Measurements from ENCODE around the gene ITGB5. TPM values are rescaled to one million over a fixed set of nuclear protein-coding genes. Genes with fewer than 3 reads are reported as not detected.

ITGB5 gene
- total RNA-seq, 1 experiment from 2014 or later = 67.2 TPM

DNA sequence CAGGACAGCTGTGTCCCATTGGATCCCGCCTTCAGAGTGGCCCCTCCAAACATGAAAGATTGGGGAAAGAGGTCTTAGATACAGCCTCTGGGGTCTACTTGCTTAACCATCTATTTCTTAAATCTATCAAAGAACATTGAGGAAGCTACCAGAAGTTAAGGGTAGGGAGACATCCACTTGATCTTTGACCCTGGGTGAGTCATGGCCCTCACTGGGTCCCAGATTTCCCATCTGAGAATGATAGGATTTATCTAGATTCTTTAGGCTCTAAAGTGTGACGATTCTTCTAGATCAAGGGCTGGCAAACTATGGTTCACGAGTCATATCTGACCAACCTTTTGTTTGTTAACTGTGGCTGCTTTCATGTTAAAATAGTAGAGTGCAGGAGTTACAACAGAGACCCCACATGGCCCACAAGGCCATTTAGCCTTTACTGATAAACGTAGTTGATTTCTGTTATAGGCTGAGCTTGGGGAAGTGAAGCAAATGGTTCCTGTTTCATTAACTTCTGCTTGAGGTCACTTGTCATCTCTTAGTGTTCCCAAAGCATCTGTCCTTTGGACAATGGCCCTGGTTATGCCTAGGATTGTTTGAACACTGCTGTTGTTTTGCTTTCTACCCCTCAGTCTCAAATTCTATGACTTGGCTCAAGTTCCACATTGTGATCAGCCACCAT is 39.4 kb upstream of the ITGB5 start:
- Histone ChIP-seq H3K27ac (ENCODE audit: low read length) (no peak overlapping the region), H3K27me3 (ENCODE audit: low read length) (no peaks in the 10 kb centered on the region), H3F3A (ENCODE audit: low read length, unreplicated experiment) (no peaks in the 10 kb centered on the region), H2AFZ (ENCODE audit: low read length) (no peak overlapping the region), H3K4me1 (ENCODE audit: insufficient read depth, low read length) (no peaks in the 10 kb centered on the region; the same call in 1 of the 2 replicates), H3K4me3 (ENCODE audit: low read length) (no peak overlapping the region), H4K20me1 (ENCODE audit: low read length) (no peaks in the 10 kb centered on the region), H3K9ac (ENCODE audit: low read length) (no peak overlapping the region), H3K36me3 (ENCODE audit: low read depth, low read length) (no peaks in the 10 kb centered on the region), H3K4me2 (ENCODE audit: low read length) (no peak overlapping the region), H3K79me2 (ENCODE audit: low read length) (no peaks in the 10 kb centered on the region), H3K9me2 (replicated peaks; ENCODE audit: low read length) (no peaks in the 10 kb centered on the region), H3K9me3 (ENCODE audit: low read length) (no peaks in the 10 kb centered on the region)
- no TSS peak for BruUV-seq (replicated peaks)
- ChIA-PET POLR2A (ENCODE audit: unreplicated experiment) (no interaction called here), CTCF (no interaction called here)
- intact Hi-C loops (cut with micrococcal nuclease) = loop anchor here (5.0 to 10.0 kb wide), 2 partner anchors 276 to 508 kb away; no protein-coding TSS in a partner anchor
- ATAC-seq = no peak
- peak; percentile 5 for DNase-seq
- no peak for TF ChIP-seq EZH2phosphoT487 (IDR thresholded peaks at IDR 0.05; ENCODE audit: borderline replicate concordance, low read length)
- TF ChIP-seq EZH2 (IDR thresholded peaks at IDR 0.05; ENCODE audit: low read length, unreplicated experiment) = no peak
- TF ChIP-seq, protein P1, sequence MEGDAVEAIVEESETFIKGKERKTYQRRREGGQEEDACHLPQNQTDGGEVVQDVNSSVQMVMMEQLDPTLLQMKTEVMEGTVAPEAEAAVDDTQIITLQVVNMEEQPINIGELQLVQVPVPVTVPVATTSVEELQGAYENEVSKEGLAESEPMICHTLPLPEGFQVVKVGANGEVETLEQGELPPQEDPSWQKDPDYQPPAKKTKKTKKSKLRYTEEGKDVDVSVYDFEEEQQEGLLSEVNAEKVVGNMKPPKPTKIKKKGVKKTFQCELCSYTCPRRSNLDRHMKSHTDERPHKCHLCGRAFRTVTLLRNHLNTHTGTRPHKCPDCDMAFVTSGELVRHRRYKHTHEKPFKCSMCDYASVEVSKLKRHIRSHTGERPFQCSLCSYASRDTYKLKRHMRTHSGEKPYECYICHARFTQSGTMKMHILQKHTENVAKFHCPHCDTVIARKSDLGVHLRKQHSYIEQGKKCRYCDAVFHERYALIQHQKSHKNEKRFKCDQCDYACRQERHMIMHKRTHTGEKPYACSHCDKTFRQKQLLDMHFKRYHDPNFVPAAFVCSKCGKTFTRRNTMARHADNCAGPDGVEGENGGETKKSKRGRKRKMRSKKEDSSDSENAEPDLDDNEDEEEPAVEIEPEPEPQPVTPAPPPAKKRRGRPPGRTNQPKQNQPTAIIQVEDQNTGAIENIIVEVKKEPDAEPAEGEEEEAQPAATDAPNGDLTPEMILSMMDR (conservative IDR thresholded peaks at IDR 0.05; ENCODE audit: low read depth, low read length) = no peak

- DNase-seq (no peak), ATAC-seq (no peak)
- no peaks in the 10 kb centered on the region for H3K9me2 ChIP-seq (replicated peaks; ENCODE audit: low read length)
- H3F3A ChIP-seq (ENCODE audit: low read length, unreplicated experiment) = no peaks in the 10 kb centered on the region
- H3K9me3 ChIP-seq (ENCODE audit: low read length) = no peaks in the 10 kb centered on the region
- no peak overlapping the region for H3K4me3 ChIP-seq (ENCODE audit: low read length)
- H2AFZ ChIP-seq (ENCODE audit: low read length) = no peak overlapping the region
- BruUV-seq (replicated peaks) = no TSS peak
- no peak overlapping the region for H3K27ac ChIP-seq (ENCODE audit: low read length)
- no peaks in the 10 kb centered on the region; the same call in 1 of the 2 replicates for H3K4me1 ChIP-seq (ENCODE audit: insufficient read depth, low read length)
- H3K9ac ChIP-seq (ENCODE audit: low read length) = no peak overlapping the region
- intact Hi-C loops (cut with micrococcal nuclease) = loop anchor here (5.0 to 10.0 kb wide), 2 partner anchors 278 to 510 kb away; no protein-coding TSS in a partner anchor
- H3K36me3 ChIP-seq (ENCODE audit: low read depth, low read length) = no peaks in the 10 kb centered on the region
- no peaks in the 10 kb centered on the region for H3K27me3 ChIP-seq (ENCODE audit: low read length)
- POLR2A ChIA-PET (ENCODE audit: unreplicated experiment) = no interaction called here
- no peaks in the 10 kb centered on the region for H3K79me2 ChIP-seq (ENCODE audit: low read length)
- CTCF ChIA-PET = no interaction called here
- no peak for TF ChIP-seq EZH2 (IDR thresholded peaks at IDR 0.05; ENCODE audit: low read length, unreplicated experiment)
- no peak overlapping the region for H3K4me2 ChIP-seq (ENCODE audit: low read length)
- no peaks in the 10 kb centered on the region for H4K20me1 ChIP-seq (ENCODE audit: low read length)
Measured at GRCh38 chr3:124924741-124925140, 37.6 kb upstream of the ITGB5 start.

DNA sequence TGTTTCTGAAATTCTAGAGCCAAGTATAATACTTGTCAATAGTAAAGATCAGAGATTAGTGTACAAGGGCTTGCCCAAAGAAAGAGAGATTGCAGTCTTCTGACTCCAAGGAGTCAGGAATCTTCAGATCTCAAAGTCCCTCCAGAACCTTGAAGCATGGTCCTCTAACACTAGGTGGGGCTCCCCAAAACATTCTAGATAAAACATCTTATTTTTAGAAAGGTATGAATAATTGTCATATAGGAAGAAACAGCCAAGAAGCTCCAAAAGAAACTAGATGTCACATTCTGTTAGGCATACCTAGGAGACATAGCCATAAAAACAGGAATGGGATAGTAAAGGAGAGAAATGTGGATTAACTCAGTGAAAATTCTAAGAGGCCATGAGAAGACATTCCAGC is 36.7 kb upstream of the ITGB5 start:
- no peak overlapping the region for H3K4me2 ChIP-seq (ENCODE audit: low read length)
- ATAC-seq (no peak), DNase-seq (no peak)
- no peaks in the 10 kb centered on the region for H3K27me3 ChIP-seq (ENCODE audit: low read length)
- H3K9ac ChIP-seq (ENCODE audit: low read length) = no peak overlapping the region
- intact Hi-C loops (cut with micrococcal nuclease) = loop anchor here (10.0 kb wide), 1 partner anchor 511 kb away; no protein-coding TSS in a partner anchor
- H3K9me2 ChIP-seq (replicated peaks; ENCODE audit: low read length) = no peaks in the 10 kb centered on the region
- CTCF ChIA-PET = no interaction called here
- H3K27ac ChIP-seq (ENCODE audit: low read length) = no peak overlapping the region
- POLR2A ChIA-PET (ENCODE audit: unreplicated experiment) = no interaction called here
- no peaks in the 10 kb centered on the region for H3K9me3 ChIP-seq (ENCODE audit: low read length)
- no peaks in the 10 kb centered on the region for H3K36me3 ChIP-seq (ENCODE audit: low read depth, low read length)
- H3F3A ChIP-seq (ENCODE audit: low read length, unreplicated experiment) = no peaks in the 10 kb centered on the region
- no peaks in the 10 kb centered on the region; the same call in 1 of the 2 replicates for H3K4me1 ChIP-seq (ENCODE audit: insufficient read depth, low read length)
- TF ChIP-seq, protein P1 (conservative IDR thresholded peaks at IDR 0.05; ENCODE audit: low read depth, low read length) = no peak
- TF ChIP-seq EZH2 (IDR thresholded peaks at IDR 0.05; ENCODE audit: low read length, unreplicated experiment) (no peak), EZH2phosphoT487 (IDR thresholded peaks at IDR 0.05; ENCODE audit: borderline replicate concordance, low read length) (no peak)
- H4K20me1 ChIP-seq (ENCODE audit: low read length) = no peaks in the 10 kb centered on the region
- no peak overlapping the region for H3K4me3 ChIP-seq (ENCODE audit: low read length)
- H3K79me2 ChIP-seq (ENCODE audit: low read length) = no peaks in the 10 kb centered on the region
- BruUV-seq (replicated peaks) = no TSS peak
- no peak overlapping the region for H2AFZ ChIP-seq (ENCODE audit: low read length)
